ENCODE results near the gene SIRT4.

The SIRT4 gene

GRCh38 chr12:120259418-120260202 is 42.5 kb upstream of the SIRT4 start:
- Histone ChIP-seq H3K4me3 (ENCODE audit: low read depth in 1 of 2, low read length in 1 of 2) (peak overlapping the region; percentile 34 to 86), H3K4me1 (ENCODE audit: control insufficient read depth in 1 of 2, insufficient read depth in 1 of 2, low read depth in 1 of 2, low read length in 1 of 2) (peaks cover 98% of the 10 kb centered on the region in 2 experiments), H3K9me3 (no peaks in the 10 kb centered on the region), H3K36me3 (peaks cover 41% of the 10 kb centered on the region), H3K27me3 (no peaks in the 10 kb centered on the region), H3K27ac (peak overlapping the region; percentile 99)
- no peak for TF ChIP-seq CTCF (IDR thresholded peaks at IDR 0.05)

- TF ChIP-seq CTCF (IDR thresholded peaks at IDR 0.05) = no peak
- H3K36me3 ChIP-seq = peaks cover 31% of the 10 kb centered on the region
- H3K4me1 ChIP-seq (ENCODE audit: control insufficient read depth in 1 of 2, insufficient read depth in 1 of 2, low read depth in 1 of 2, low read length in 1 of 2) = peaks cover 89 to 93% of the 10 kb centered on the region in 2 experiments
- peak overlapping the region; percentile 99 for H3K27ac ChIP-seq
- no peaks in the 10 kb centered on the region for H3K9me3 ChIP-seq
- H3K27me3 ChIP-seq = no peaks in the 10 kb centered on the region
- H3K4me3 ChIP-seq (ENCODE audit: low read depth in 1 of 2, low read length in 1 of 2) = peak overlapping the region; percentile 25 to 86
Observed at GRCh38 chr12:120260607-120261006, 41.5 kb upstream of the SIRT4 start.

- Histone ChIP-seq H3K27ac (peak overlapping the region; percentile 99), H3K4me1 (ENCODE audit: control insufficient read depth in 1 of 2, insufficient read depth in 1 of 2, low read depth in 1 of 2, low read length in 1 of 2) (peaks cover 80 to 83% of the 10 kb centered on the region in 2 experiments), H3K36me3 (peaks cover 25% of the 10 kb centered on the region), H3K4me3 (ENCODE audit: low read depth in 1 of 2, low read length in 1 of 2) (peak overlapping the region; percentile 86 to 93), H3K27me3 (no peaks in the 10 kb centered on the region), H3K9me3 (no peaks in the 10 kb centered on the region)
- no peak for TF ChIP-seq CTCF (IDR thresholded peaks at IDR 0.05)
Observed at GRCh38 chr12:120261951-120262851, 39.9 kb upstream of the SIRT4 start.

- TF ChIP-seq CTCF (IDR thresholded peaks at IDR 0.05) = no peak
- H3K27ac ChIP-seq = peak overlapping the region; percentile 99
- H3K36me3 ChIP-seq = peaks cover 25% of the 10 kb centered on the region
- H3K27me3 ChIP-seq = no peaks in the 10 kb centered on the region
- peaks cover 72 to 74% of the 10 kb centered on the region in 2 experiments for H3K4me1 ChIP-seq (ENCODE audit: control insufficient read depth in 1 of 2, insufficient read depth in 1 of 2, low read depth in 1 of 2, low read length in 1 of 2)
- peak overlapping the region; percentile 86 to 93 for H3K4me3 ChIP-seq (ENCODE audit: low read depth in 1 of 2, low read length in 1 of 2)
- no peaks in the 10 kb centered on the region for H3K9me3 ChIP-seq
Observed at GRCh38 chr12:120262852-120263747, 39.0 kb upstream of the SIRT4 start.

GRCh38 chr12:120263748-120264085 is 38.4 kb upstream of the SIRT4 start:
- TF ChIP-seq CTCF (IDR thresholded peaks at IDR 0.05) = no peak
- peak overlapping the region; percentile 86 to 93 for H3K4me3 ChIP-seq (ENCODE audit: low read depth in 1 of 2, low read length in 1 of 2)
- H3K9me3 ChIP-seq = no peaks in the 10 kb centered on the region
- peaks cover 25% of the 10 kb centered on the region for H3K36me3 ChIP-seq
- H3K27me3 ChIP-seq = no peaks in the 10 kb centered on the region
- peak overlapping the region; percentile 99 for H3K27ac ChIP-seq
- H3K4me1 ChIP-seq (ENCODE audit: control insufficient read depth in 1 of 2, insufficient read depth in 1 of 2, low read depth in 1 of 2, low read length in 1 of 2) = peaks cover 65 to 68% of the 10 kb centered on the region in 2 experiments
